ENCODE data around the gene COQ9.

Gene COQ9

DNA sequence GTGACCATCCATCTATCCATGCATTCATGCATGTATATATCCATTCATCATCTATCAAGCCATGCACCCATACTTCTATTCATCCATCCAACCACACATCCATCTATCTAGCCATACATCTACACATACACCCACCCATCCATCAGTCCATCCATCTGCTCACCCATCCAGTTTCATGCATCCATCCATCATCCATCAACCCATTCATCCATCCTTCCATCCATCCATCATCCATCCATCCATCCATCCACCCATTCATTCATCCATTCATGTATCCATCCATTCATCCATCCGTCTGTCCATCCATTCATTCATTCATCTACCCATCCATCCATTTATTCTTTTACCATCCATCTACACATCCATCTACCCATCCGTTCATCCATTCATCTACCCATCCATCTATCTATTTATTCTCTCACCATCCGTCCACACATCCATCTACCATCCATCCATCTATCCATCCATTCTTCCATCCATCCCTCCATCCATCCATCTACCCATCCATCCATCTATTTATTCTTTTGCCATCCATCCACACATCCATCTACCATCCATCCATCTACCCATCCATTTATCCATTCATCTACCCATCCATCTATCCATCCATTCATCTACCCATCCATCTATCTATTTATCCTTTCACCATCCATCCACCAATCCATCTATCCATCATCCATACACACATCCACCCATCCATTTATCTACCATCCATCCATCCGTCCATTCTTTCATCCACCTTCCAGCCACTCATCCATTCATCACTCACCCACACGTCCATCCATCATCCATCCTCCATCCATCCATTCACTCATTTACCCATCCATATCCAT is 39.5 kb upstream of the COQ9 start:
- H3K4me3 ChIP-seq (ENCODE audit: low read depth, low read length), result no peak overlapping the region
- no peak for DNase-seq (ENCODE audit: low read depth, low spot score)
- TF ChIP-seq, protein P1, sequence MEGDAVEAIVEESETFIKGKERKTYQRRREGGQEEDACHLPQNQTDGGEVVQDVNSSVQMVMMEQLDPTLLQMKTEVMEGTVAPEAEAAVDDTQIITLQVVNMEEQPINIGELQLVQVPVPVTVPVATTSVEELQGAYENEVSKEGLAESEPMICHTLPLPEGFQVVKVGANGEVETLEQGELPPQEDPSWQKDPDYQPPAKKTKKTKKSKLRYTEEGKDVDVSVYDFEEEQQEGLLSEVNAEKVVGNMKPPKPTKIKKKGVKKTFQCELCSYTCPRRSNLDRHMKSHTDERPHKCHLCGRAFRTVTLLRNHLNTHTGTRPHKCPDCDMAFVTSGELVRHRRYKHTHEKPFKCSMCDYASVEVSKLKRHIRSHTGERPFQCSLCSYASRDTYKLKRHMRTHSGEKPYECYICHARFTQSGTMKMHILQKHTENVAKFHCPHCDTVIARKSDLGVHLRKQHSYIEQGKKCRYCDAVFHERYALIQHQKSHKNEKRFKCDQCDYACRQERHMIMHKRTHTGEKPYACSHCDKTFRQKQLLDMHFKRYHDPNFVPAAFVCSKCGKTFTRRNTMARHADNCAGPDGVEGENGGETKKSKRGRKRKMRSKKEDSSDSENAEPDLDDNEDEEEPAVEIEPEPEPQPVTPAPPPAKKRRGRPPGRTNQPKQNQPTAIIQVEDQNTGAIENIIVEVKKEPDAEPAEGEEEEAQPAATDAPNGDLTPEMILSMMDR (IDR thresholded peaks at IDR 0.05; ENCODE audit: low read depth, low read length), result no peak
- in situ Hi-C loops (cut with HindIII; ENCODE audit: low sequenced_read_pairs), result no loop called here

DNA sequence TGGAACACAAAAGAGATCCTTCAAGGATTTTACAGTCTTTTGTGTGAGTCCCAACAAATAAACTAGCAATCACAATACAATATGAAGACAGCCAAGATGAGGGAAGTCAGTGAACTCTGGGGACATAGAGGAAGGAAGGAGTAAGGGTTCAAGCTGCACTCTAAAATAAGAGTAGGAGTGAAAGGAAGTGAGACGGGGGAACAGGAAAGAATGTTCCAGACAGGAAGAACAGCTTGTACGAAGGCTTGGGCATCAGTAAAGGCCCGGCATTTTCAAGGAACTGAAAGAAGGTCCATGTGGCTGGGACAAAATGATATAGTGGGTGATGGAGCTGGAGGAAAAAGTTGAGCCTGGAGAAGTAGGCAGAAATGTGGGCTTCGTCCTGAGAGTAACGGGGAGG is 38.2 kb upstream of the COQ9 start:
- TF ChIP-seq, protein P1 (IDR thresholded peaks at IDR 0.05; ENCODE audit: low read depth, low read length), result no peak
- no peak overlapping the region for H3K4me3 ChIP-seq (ENCODE audit: low read depth, low read length)
- in situ Hi-C loops (cut with HindIII; ENCODE audit: low sequenced_read_pairs), result no loop called here
- DNase-seq (ENCODE audit: low read depth, low spot score), result no peak

DNA sequence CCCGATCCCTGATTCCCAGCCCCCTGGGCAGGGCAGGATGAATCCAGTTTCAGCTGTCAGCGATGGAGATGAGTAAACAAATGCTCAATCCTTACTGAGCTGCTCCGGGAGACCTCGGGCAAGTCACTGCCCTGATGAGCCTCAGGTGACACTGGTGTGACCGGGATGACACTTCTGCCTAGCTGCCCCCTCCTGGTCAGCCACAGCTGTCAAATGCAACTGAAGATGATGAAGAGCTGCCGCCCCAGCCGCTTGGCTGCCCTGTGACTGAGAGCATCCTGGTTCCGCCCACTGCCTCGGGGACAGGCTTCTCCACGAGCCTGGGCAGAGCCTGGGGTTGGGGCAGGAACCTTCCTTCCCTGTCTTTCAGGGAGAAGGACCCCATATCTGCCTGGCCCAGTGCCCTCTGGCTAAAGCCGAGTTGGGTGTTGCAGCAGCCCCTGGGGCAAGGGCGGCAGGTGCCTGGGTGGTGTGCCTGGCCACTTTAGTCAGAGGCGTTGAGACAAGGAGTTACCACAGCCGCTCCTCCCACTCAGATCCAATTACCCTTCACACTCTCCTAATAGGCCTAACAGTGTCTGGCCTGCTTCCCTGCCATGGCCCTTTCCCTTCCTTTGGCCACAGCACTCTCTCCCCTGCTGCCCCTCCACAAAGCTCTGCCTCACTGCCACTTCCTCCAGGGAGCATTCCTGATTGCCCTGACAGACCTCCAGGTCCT is 37.2 kb upstream of the COQ9 start:
- no peak overlapping the region for H3K4me3 ChIP-seq (ENCODE audit: low read depth, low read length)
- DNase-seq (ENCODE audit: low read depth, low spot score), result no peak
- in situ Hi-C loops (cut with HindIII; ENCODE audit: low sequenced_read_pairs), result no loop called here
- TF ChIP-seq, protein P1 (IDR thresholded peaks at IDR 0.05; ENCODE audit: low read depth, low read length), result no peak

DNA sequence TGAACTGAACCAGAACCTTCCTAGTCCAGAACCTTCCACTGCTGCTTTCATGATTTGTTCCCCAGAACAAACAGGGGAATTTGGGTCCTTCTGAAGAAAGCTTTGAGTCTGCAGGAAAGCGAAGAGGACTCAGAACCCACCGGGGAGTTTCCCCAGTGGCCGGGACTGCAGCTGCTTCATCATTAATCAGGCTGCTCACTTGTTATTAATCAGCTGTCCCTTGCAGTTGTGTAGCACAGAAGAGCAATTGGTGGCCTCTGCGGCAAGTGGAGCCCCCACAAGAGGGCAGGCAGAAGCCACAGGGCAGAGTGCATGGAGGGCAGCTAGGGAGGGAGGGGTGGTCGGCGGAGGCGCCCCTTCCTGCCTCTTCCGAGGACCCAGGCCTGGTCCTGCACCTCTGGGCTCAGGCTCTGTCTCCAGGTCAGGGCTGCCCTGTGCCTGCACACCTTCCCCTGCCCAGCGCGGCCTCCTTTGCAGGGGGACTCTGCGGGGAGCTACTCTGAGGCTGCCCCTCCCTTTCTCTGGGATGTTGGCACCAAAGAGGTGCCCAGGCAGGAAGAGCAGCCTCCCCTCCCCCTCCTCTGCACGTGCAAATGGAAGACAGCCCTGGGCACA is 35.8 kb upstream of the COQ9 start:
- no peak for DNase-seq (ENCODE audit: low read depth, low spot score)
- no peak overlapping the region for H3K4me3 ChIP-seq (ENCODE audit: low read depth, low read length)
- in situ Hi-C loops (cut with HindIII; ENCODE audit: low sequenced_read_pairs), result no loop called here
- TF ChIP-seq, protein P1 (IDR thresholded peaks at IDR 0.05; ENCODE audit: low read depth, low read length), result no peak

DNA sequence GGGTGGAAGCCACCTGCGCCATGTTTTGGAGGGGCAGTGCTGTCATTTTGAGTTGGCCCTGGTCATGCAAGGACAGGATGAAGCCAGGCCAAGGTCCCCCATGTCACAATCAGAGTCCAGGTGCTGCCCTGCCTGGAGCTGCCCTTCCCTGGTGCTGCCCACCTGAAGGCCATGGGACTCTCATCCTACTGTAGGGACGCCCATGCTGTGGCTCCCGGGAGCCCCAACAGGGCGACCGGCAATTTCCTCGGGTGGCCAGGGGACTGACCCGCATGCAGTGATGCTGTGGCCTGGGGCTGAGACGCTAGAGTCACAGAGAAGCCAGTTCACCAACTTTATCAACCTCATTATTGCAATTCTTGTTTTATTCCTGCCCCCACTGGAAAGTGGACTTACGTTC is 34.7 kb upstream of the COQ9 start:
- TF ChIP-seq, protein P1 (IDR thresholded peaks at IDR 0.05; ENCODE audit: low read depth, low read length), result no peak
- in situ Hi-C loops (cut with HindIII; ENCODE audit: low sequenced_read_pairs), result no loop called here
- no peak for DNase-seq (ENCODE audit: low read depth, low spot score)
- H3K4me3 ChIP-seq (ENCODE audit: low read depth, low read length), result no peak overlapping the region

DNA sequence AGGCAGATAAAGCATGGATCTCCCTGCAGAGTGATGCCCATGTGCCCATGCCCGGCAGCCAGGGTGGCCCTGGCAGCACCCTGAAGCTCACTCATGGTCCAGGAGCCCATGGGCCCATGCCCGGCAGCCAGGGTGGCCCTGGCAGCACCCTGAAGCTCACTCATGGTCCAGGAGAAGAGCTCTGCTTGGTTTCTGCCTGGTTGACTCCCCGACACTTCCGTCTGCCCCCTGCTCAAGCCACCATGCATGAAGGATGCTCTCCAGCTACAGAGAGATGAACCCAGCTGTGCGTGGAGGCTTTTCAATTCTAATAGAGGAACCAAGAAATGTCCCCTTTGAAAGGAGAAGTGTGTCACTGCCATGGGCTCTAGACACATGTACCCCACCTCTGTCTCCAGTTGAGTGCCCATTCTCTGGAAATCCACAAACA is 34.0 kb upstream of the COQ9 start:
- in situ Hi-C loops (cut with HindIII; ENCODE audit: low sequenced_read_pairs), result no loop called here
- no peak for DNase-seq (ENCODE audit: low read depth, low spot score)
- no peak overlapping the region for H3K4me3 ChIP-seq (ENCODE audit: low read depth, low read length)
- TF ChIP-seq, protein P1 (IDR thresholded peaks at IDR 0.05; ENCODE audit: low read depth, low read length), result no peak
